Ovary (tissue), 3 donors: ENCODE measurements around the gene ELFN1.

Experiments used
- EP300 ChIP-seq: sonication (generic); formaldehyde crosslinking; IDR thresholded peaks from one replicate; pipeline ENCODE4 v1.6.1; 2017; ENCODE audit warnings: antibody characterized with exemption
- POLR2A ChIP-seq: fragments of 450-650 bp; IDR thresholded peaks from one replicate; pipeline ENCODE4 v1.6.1; 2017; ENCODE audit warnings: antibody characterized with exemption, mild to moderate bottlenecking, moderate library complexity
- TF ChIP-seq, protein P1 (sequence below), 3 donors: fragments of 450-650 bp in 2 of 3; fragments of 200-600 bp in 1 of 3; IDR thresholded peaks; one replicate each; pipeline versions ENCODE4 v1.5.1 to v1.8.0; 2016 to 2022; ENCODE audit warnings: antibody characterized with exemption in 3 of 3, mild to moderate bottlenecking in 1 of 3
- donor health status: DM: no; HTN: no; CAD: no.

DNA sequence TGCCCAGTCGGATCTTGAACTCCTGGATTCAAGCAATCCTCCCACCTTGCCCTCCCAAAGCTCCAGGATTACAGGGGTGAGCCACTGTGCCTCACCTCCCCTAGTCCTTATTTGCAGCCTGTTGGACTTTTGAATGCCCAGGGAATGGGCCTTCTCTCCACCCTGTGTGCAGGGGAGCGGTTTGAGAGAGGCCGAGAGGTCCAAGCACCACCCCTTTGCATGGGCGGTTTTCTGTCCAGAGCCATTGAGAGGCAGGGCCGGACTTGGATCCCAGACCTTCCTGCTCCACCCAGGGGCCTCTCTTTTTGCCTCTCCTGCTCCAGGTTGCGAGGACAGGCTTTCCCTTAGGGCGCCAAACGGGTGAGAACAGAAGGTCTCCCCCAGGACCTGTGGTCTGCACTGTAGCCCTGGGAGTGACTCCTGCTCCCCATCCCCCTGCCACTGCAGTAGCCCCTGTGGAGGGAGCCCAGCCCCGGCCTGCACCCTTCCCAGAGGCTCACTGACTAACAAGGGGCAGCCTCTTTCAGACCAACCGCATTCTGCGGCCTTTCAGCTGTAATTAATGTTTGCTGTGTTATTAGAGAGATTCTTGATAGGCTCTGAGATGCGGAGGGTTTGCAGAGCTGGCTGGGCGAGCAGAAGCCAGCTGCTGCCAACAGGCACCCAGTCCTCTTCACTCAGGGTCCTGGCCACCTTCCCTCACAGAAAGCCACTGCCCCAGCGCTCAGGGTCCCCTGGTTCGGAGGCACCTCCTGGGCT lies 57.9 kb downstream of the ELFN1 start:
- TF ChIP-seq, protein P1, sequence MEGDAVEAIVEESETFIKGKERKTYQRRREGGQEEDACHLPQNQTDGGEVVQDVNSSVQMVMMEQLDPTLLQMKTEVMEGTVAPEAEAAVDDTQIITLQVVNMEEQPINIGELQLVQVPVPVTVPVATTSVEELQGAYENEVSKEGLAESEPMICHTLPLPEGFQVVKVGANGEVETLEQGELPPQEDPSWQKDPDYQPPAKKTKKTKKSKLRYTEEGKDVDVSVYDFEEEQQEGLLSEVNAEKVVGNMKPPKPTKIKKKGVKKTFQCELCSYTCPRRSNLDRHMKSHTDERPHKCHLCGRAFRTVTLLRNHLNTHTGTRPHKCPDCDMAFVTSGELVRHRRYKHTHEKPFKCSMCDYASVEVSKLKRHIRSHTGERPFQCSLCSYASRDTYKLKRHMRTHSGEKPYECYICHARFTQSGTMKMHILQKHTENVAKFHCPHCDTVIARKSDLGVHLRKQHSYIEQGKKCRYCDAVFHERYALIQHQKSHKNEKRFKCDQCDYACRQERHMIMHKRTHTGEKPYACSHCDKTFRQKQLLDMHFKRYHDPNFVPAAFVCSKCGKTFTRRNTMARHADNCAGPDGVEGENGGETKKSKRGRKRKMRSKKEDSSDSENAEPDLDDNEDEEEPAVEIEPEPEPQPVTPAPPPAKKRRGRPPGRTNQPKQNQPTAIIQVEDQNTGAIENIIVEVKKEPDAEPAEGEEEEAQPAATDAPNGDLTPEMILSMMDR (IDR thresholded peaks at IDR 0.05) = no peak
- TF ChIP-seq POLR2A = no peak
- no peak for TF ChIP-seq EP300
